HepG2 (cell line): ENCODE data around the gene CDC25C. TPM values are rescaled to one million over a fixed set of nuclear protein-coding genes. Genes with fewer than 3 reads are reported as not detected.

Source experiments
- ARNT ChIP-seq: fragments of 450-650 bp; IDR thresholded peaks from 2 replicates; pipeline ENCODE4 v1.6.1; 2017
- ASH2L ChIP-seq: fragments of 300-600, 200-600 bp; sonication (generic); IDR thresholded peaks from 2 replicates; pipeline ENCODE4 v1.7.0; 2017; ENCODE audit warnings: low read depth, mild to moderate bottlenecking, moderate library complexity, mixed read lengths, low read length; ENCODE audit not compliant: insufficient read length
- ESRRA ChIP-seq: sonication (generic); formaldehyde crosslinking; IDR thresholded peaks from 2 replicates; pipeline ENCODE4 v1.5.1; 2020; ENCODE audit warnings: mild to moderate bottlenecking, low read depth, missing genetic modification reagents
- FLYWCH1 ChIP-seq: sonication (generic); formaldehyde crosslinking; IDR thresholded peaks from 2 replicates; pipeline ENCODE4 v1.8.1; 2023; ENCODE audit warnings: mild to moderate bottlenecking, missing genetic modification reagents
- FOSL2 ChIP-seq: sonication (generic); formaldehyde crosslinking; IDR thresholded peaks from 2 replicates; pipeline ENCODE4 v1.4.0; 2020; ENCODE audit warnings: missing genetic modification reagents
- GATA4 ChIP-seq: sonication (generic); IDR thresholded peaks from 2 replicates; pipeline ENCODE4 v1.6.1; 2016; ENCODE audit warnings: antibody characterized with exemption, low read depth, borderline replicate concordance
- GLI4 ChIP-seq: sonication (generic); formaldehyde crosslinking; IDR thresholded peaks from 2 replicates; pipeline ENCODE4 v1.5.1; 2020; ENCODE audit warnings: missing genetic modification reagents, mild to moderate bottlenecking, moderate library complexity, borderline replicate concordance
- HDAC6 ChIP-seq: fragments of 200-600 bp; sonication (generic); IDR thresholded peaks from 2 replicates; pipeline ENCODE4 v1.7.0; 2017; ENCODE audit warnings: mild to moderate bottlenecking, antibody characterized with exemption, low read length, low read depth
- HINFP ChIP-seq: sonication (generic); formaldehyde crosslinking; IDR thresholded peaks from 2 replicates; pipeline ENCODE4 v1.4.0; 2020; ENCODE audit warnings: low read depth, mild to moderate bottlenecking, missing genetic modification reagents
- HNRNPL ChIP-seq: fragments of 200-400 bp; formaldehyde crosslinking; IDR thresholded peaks from 2 replicates; pipeline ENCODE4 v1.6.1; 2017; ENCODE audit warnings: mild to moderate bottlenecking, low read depth, low read length
- HOXA5 ChIP-seq: sonication (generic); formaldehyde crosslinking; IDR thresholded peaks from 2 replicates; pipeline ENCODE4 v1.4.0; 2020; ENCODE audit warnings: missing genetic modification reagents
- KDM4B ChIP-seq: sonication (generic); formaldehyde crosslinking; IDR thresholded peaks from 2 replicates; pipeline ENCODE4 v1.4.0; 2020; ENCODE audit warnings: missing genetic modification reagents
- KLF15 ChIP-seq: sonication (generic); formaldehyde crosslinking; IDR thresholded peaks from 2 replicates; pipeline ENCODE4 v1.8.1; 2023; ENCODE audit warnings: borderline replicate concordance, mild to moderate bottlenecking, inconsistent platforms, missing genetic modification reagents, mixed read lengths
- NAIF1 ChIP-seq: sonication (generic); formaldehyde crosslinking; IDR thresholded peaks from 2 replicates; pipeline ENCODE4 v1.5.0; 2020; ENCODE audit warnings: mild to moderate bottlenecking, missing genetic modification reagents, borderline replicate concordance
- RORA ChIP-seq: sonication (generic); formaldehyde crosslinking; IDR thresholded peaks from 2 replicates; pipeline ENCODE4 v1.5.0; 2020; ENCODE audit warnings: mild to moderate bottlenecking, missing genetic modification reagents, moderate library complexity
- RXRB ChIP-seq: IDR thresholded peaks from 2 replicates; pipeline ENCODE4 v1.6.1; 2016; ENCODE audit warnings: borderline replicate concordance, missing genetic modification reagents, missing compliant biosample characterization
- SP5 ChIP-seq: IDR thresholded peaks from 2 replicates; pipeline ENCODE4 v1.6.1; 2016; ENCODE audit warnings: low read depth, borderline replicate concordance
- TEAD2 ChIP-seq: sonication (generic); formaldehyde crosslinking; IDR thresholded peaks from 2 replicates; pipeline ENCODE4 v1.9.0; 2021; ENCODE audit warnings: missing genetic modification reagents
- ZBTB8A ChIP-seq: sonication (generic); formaldehyde crosslinking; IDR thresholded peaks from 2 replicates; pipeline ENCODE4 v1.4.0; 2020; ENCODE audit warnings: mild to moderate bottlenecking, low read depth, missing genetic modification reagents, borderline replicate concordance
- ZNF296 ChIP-seq: sonication (generic); formaldehyde crosslinking; conservative IDR thresholded peaks from 2 replicates; pipeline ENCODE4 v1.5.0; 2020; ENCODE audit warnings: mild to moderate bottlenecking, missing genetic modification reagents
- ZNF350 ChIP-seq: sonication (generic); formaldehyde crosslinking; IDR thresholded peaks from 2 replicates; pipeline ENCODE4 v1.4.0; 2020; ENCODE audit warnings: mild to moderate bottlenecking, low read depth, missing genetic modification reagents, borderline replicate concordance
- ZNF431 ChIP-seq: sonication (generic); formaldehyde crosslinking; IDR thresholded peaks from 2 replicates; pipeline ENCODE4 v1.9.0; 2022; ENCODE audit warnings: missing genetic modification reagents, low read depth, mild to moderate bottlenecking, borderline replicate concordance
- ZNF510 ChIP-seq: sonication (generic); formaldehyde crosslinking; IDR thresholded peaks from 2 replicates; pipeline ENCODE4 v1.4.0; 2020; ENCODE audit warnings: low read depth, mild to moderate bottlenecking, missing genetic modification reagents
- ZNF678 ChIP-seq: sonication (generic); formaldehyde crosslinking; IDR thresholded peaks from 2 replicates; pipeline ENCODE4 v1.4.0; 2020; ENCODE audit warnings: mild to moderate bottlenecking, missing genetic modification reagents
- ZNF790 ChIP-seq: sonication (generic); formaldehyde crosslinking; IDR thresholded peaks from 2 replicates; pipeline ENCODE4 v1.8.0; 2022; ENCODE audit warnings: missing genetic modification reagents, mild to moderate bottlenecking, borderline replicate concordance
- ZSCAN21 ChIP-seq: sonication (generic); formaldehyde crosslinking; IDR thresholded peaks from 2 replicates; pipeline ENCODE4 v1.8.0; 2022; ENCODE audit warnings: mild to moderate bottlenecking, missing genetic modification reagents, moderate library complexity, borderline replicate concordance
- ZZZ3 ChIP-seq: sonication (generic); formaldehyde crosslinking; IDR thresholded peaks from 2 replicates; pipeline ENCODE4 v1.4.0; 2020; ENCODE audit warnings: missing genetic modification reagents, mild to moderate bottlenecking, borderline replicate concordance
- polyA plus RNA-seq, 8 experiments: library from polyadenylated mRNA; depleted of rRNA in 3 of 8; stranded (reverse) in 7 of 8; unstranded in 1 of 8; fragments of >200 nt; fragmentation: Illumina TruSeq in 4 of 8; extraction: Trizol in 4 of 8; gene quantifications; 2 replicates each; pipeline versions ENCODE4 v1.2.1 to v1.2.3, GENCODE V29; 2011 to 2016; ENCODE audit warnings: low read depth in 4 of 8, missing spikeins in 1 of 8, mixed read lengths in 1 of 8; ENCODE audit not compliant: insufficient read depth in 1 of 8
- total RNA-seq, 5 experiments: library from RNA; depleted of rRNA; stranded (reverse); fragments of >200 nt; fragmentation: Illumina TruSeq; extraction: Trizol; gene quantifications; 2 replicates each; pipeline ENCODE4 v1.2.3, GENCODE V29; 2016; ENCODE audit warnings: low read depth in 1 of 5
- TF ChIP-seq, protein P1 (sequence below): sonication (generic); formaldehyde crosslinking; IDR thresholded peaks from 2 replicates; pipeline ENCODE4 v1.5.0; 2020; ENCODE audit warnings: missing genetic modification reagents, mild to moderate bottlenecking, borderline replicate concordance
- TF ChIP-seq, protein P2 (sequence below): IDR thresholded peaks from 2 replicates; pipeline ENCODE4 v1.6.1; 2012; ENCODE audit warnings: inconsistent platforms

Gene CDC25C
- total and polyA plus RNA-seq, 2 of the 13 experiments (the other 11 are each of a cell fraction or from before 2014, with no cell fraction given), result 17.7 to 27.6 TPM

DNA sequence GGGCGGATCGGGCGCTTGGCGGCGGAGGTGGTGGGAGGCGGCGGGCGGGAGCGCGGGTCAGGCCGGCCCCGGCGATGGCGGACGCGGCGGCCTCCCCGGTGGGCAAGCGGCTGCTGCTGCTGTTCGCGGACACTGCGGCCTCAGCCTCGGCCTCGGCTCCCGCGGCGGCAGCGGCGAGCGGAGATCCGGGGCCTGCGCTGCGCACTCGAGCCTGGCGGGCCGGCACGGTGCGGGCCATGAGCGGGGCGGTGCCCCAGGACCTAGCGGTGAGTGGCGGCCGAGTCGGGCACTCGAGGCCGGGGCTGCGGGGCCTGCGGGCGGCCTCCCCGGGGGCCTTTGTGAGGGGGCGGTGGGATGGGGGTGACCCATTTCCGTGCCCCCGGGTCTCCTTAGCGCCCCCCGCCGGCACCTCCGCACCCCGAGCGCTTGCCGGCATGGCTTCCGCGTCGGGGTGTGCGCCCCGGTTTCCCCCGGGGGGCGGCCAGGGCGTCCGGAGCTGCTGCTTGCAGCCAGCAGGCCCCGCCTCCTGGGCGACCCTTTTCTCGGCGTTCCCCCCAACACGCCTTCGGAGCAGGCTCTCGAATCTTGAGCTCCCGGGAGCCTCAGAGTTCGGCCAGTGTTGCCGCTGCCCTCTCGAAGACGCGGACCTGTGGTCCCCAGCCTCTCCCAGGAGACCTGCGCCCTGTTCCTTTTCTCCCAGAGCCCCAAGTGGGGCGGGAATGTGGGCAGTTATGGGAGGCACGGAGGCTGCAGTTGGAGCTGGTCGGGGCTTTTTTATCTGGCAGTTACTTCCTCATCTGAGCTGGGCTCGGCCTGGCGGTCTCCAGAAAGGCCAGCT is 21.3 kb upstream of the CDC25C start (continued):
- TF ChIP-seq RXRB (CRISPR knock-in tag) (peak; percentile 6; the same call in 1 of the 2 replicates), HINFP (CRISPR knock-in tag) (0 out of 2 replicates have a peak, but pooled peaks have one; percentile 29), ZNF350 (CRISPR knock-in tag) (no peak), NAIF1 (CRISPR knock-in tag) (no peak), GATA4 (0 out of 2 replicates have a peak, but pooled peaks have one; percentile 19), ZNF431 (CRISPR knock-in tag) (no peak), SP5 (CRISPR knock-in tag) (no peak), ZBTB8A (CRISPR knock-in tag) (0 out of 2 replicates have a peak, but pooled peaks have one; percentile 25), HNRNPL (no peak), HOXA5 (CRISPR knock-in tag) (peak; percentile 31; the same call in 1 of the 2 replicates), TEAD2 (CRISPR knock-in tag) (no peak), KDM4B (CRISPR knock-in tag) (no peak), ZNF678 (CRISPR knock-in tag) (peak; percentile 79; the same call in 1 of the 2 replicates), RORA (CRISPR knock-in tag) (no peak), ZNF296 (no peak), ZNF790 (CRISPR knock-in tag) (no peak), FOSL2 (no peak), KLF15 (CRISPR knock-in tag) (no peak), ESRRA (CRISPR knock-in tag) (no peak), ARNT (no peak), GLI4 (CRISPR knock-in tag) (no peak), ZSCAN21 (0 out of 2 replicates have a peak, but pooled peaks have one; percentile 28), ZNF510 (0 out of 2 replicates have a peak, but pooled peaks have one; percentile 24), HDAC6 (no peak), ZZZ3 (no peak), ASH2L (peak; percentile 60), FLYWCH1 (CRISPR knock-in tag) (no peak)
- TF ChIP-seq, protein P1, sequence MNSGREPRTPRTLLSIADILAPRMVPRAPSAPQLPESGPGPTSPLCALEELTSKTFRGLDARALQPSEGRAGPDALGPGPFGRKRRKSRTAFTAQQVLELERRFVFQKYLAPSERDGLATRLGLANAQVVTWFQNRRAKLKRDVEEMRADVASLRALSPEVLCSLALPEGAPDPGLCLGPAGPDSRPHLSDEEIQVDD (CRISPR knock-in tag), result no peak
- TF ChIP-seq, protein P2, sequence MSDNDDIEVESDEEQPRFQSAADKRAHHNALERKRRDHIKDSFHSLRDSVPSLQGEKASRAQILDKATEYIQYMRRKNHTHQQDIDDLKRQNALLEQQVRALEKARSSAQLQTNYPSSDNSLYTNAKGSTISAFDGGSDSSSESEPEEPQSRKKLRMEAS, result peak; percentile 22; the same call in 1 of the 2 replicates
